Muscle of leg (tissue), 11 donors: ENCODE data around the gene EVI5. TPM values are rescaled to one million over a fixed set of nuclear protein-coding genes. Genes with fewer than 3 reads are reported as not detected.

Experiments
- DNase-seq: peaks from one replicate; pipeline ENCODE4 v3.0.0; 2013
- H3K27ac ChIP-seq: one replicate; pipeline ENCODE4 v1.5.1; 2013; ENCODE audit warnings: mild to moderate bottlenecking, low read length, control low read depth
- H3K27me3 ChIP-seq: one replicate; pipeline ENCODE4 v1.6.1; 2013; ENCODE audit warnings: low read length; ENCODE audit not compliant: control insufficient read depth, insufficient read depth
- H3K36me3 ChIP-seq: one replicate; pipeline ENCODE4 v1.6.1; 2013; ENCODE audit warnings: low read length; ENCODE audit not compliant: control insufficient read depth, insufficient read depth
- H3K4me1 ChIP-seq: one replicate; pipeline ENCODE4 v1.6.1; 2013; ENCODE audit warnings: low read length; ENCODE audit not compliant: control insufficient read depth, insufficient read depth
- H3K4me3 ChIP-seq: one replicate; pipeline ENCODE4 v1.5.1; 2013; ENCODE audit warnings: low read length, control low read depth
- H3K9me3 ChIP-seq: replicated peaks from 2 replicates; pipeline ENCODE4 v1.6.1; 2013; ENCODE audit warnings: low read depth, low read length; ENCODE audit not compliant: control insufficient read depth
- WGBS: methylation state at CpG from one replicate; pipeline ENCODE4 v1.1.5; 2013; ENCODE audit warnings: missing lambda C conversion rate; ENCODE audit not compliant: insufficient coverage; 5-methylcytosine and 5-hydroxymethylcytosine counted together
- polyA plus RNA-seq, 8 donors: library from polyadenylated mRNA; unstranded; fragments of 120-200 nt; gene quantifications; one replicate each; pipeline versions ENCODE4 v1.2.1 to v1.2.3, GENCODE V29; 2013; ENCODE audit warnings: inconsistent platforms in 1 of 8, low replicate concordance in 1 of 8; ENCODE audit not compliant: insufficient read length in 8 of 8, insufficient read depth in 1 of 8
- total RNA-seq: library from RNA; stranded (reverse); fragments of 120-200 nt; gene quantifications from one replicate; pipeline ENCODE4 v1.2.4, GENCODE V29; 2013

EVI5 gene
- total and polyA plus RNA-seq, 9 donors, result 9.3 to 31.7 (median 13.6) TPM

DNA sequence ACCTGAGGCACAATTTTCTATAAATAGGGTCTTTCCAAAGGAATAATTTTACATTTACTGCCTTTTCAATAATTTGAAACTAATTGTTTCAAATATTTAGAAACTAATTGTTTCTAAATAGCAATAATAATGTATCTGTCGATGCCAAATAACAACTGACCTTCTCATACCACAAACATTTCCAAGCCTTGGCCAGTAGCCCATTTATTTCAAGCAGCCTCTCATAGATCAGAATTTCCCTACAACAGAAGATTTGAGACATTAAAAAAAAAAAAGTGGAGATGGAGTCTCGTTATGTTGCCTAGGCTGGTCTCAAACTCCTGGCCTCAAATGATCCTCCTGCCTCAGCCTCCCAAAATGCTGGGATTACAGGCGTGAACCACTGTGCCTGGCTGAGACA is 296.1 kb downstream of the EVI5 start:
- Histone ChIP-seq H3K27me3 (peaks cover 55% of the 10 kb centered on the region), H3K27ac (no peak overlapping the region), H3K4me3 (no peak overlapping the region), H3K9me3 (no peaks in the 10 kb centered on the region), H3K4me1 (peaks cover 26% of the 10 kb centered on the region), H3K36me3 (no peaks in the 10 kb centered on the region)
- DNase-seq, result no peak
- WGBS, result no CpG with 5 or more reads among the region's 3 CpGs

DNA sequence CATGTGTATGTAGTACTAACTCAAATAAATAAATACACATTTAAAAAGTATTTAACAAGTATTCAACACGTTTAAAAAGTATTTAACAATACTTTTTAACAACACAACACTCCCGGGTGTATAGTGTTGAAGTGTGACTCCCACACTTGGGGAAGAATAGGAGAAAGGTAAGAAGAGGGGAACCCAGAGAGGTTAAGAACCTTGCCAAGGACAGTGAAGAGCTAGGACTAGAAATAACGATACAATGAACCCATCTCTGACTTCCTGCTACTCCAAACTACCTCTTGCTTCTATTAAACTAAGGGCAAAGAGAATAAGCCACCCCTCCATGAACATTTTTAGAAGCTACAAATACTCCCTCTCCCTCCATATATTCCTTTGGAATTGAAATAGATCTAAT is 296.5 kb downstream of the EVI5 start:
- WGBS, result no CpG with 5 or more reads among the region's 3 CpGs
- no peak for DNase-seq
- Histone ChIP-seq H3K4me1 (peaks cover 31% of the 10 kb centered on the region), H3K9me3 (no peaks in the 10 kb centered on the region), H3K27ac (no peak overlapping the region), H3K4me3 (no peak overlapping the region), H3K27me3 (peaks cover 59% of the 10 kb centered on the region), H3K36me3 (no peaks in the 10 kb centered on the region)

DNA sequence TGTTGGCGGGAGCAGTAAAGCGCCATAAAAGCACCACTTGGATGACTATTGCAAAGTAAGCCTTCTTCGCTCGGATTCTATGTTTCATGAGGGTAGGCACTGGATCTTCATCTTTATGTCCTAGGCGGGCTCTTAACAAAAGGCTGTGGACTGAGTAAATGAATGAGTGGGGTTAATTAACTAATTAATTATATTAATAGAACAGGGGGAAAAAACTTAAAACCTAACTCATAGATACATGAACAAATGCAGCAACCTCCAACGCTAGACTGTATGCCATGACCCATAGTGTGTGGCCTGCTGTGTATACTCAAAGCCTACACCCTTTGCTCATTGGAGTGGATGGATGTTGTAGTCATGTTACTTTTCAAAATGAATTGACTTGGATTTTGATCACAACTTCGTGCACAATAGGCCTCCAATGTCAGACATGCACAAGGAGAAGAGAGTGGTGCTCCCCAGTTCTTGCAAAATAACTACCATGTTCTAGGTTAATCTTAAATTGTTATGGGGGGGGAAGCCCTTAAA is 297.8 kb downstream of the EVI5 start:
- H3K27ac ChIP-seq, result no peak overlapping the region
- no peaks in the 10 kb centered on the region for H3K36me3 ChIP-seq
- 23% methylated on average over 2 of the region's 7 CpGs for WGBS
- no peak overlapping the region for H3K4me3 ChIP-seq
- no peak for DNase-seq
- peaks cover 72% of the 10 kb centered on the region for H3K27me3 ChIP-seq
- peaks cover 43% of the 10 kb centered on the region for H3K4me1 ChIP-seq
- no peaks in the 10 kb centered on the region for H3K9me3 ChIP-seq

DNA sequence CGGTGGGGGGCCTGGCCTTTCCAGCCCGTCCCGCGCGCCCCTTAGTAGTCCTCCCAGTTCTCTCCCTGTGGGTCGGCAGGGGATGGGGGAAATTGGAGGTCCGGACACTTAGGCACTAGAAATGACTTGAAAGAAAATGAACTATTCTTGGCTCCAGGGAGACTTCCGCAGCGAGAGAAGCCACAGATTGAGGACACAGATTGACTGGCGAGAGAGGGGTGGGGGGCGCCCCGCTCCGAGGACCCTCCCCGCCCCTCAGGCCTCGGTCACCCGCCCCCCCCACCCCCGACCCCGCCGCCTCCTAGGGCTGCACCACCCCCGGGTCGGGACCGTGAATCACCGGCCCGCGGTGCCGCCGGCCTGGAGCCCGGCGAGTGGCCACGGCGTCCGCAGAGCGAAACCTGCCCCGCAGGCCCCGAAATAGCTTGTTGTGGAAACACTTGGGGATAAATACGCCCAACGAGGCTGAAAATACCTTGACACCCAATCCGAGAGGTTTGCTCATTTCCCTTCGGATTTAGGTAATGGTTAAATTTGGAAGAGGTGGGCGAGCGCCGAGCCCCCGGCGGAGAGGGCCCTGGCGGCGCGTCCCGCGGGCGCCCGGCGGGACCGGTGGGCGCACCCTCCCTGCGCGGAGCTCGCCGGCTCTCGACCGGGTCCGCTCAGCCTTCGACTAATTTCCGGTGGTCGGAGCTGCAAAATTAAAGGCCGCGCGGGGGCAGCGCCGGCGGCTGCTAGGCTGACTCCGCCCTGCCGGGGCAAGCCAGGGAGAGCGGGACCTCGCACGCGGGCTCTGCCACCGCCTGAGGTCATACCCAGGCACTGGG is 298.4 kb downstream of the EVI5 start, which contains the start of gene GFI1:
GFI1 (minus strand) TSS at position 675 of the 827 bp plus-strand sequence. CDS start 3,438 bp downstream, outside the sequence.
- WGBS, result 2% methylated on average over 64 of the region's 77 CpGs
- H3K36me3 ChIP-seq, result no peaks in the 10 kb centered on the region
- H3K9me3 ChIP-seq, result no peaks in the 10 kb centered on the region
- peak; percentile 29 for DNase-seq
- H3K27ac ChIP-seq, result no peak within 1 kb of the TSS
- peak within 1 kb of the TSS; percentile 41 for H3K4me3 ChIP-seq
- H3K4me1 ChIP-seq, result peaks cover 50% of the 10 kb centered on the region
- peaks cover 77% of the 10 kb centered on the region for H3K27me3 ChIP-seq

DNA sequence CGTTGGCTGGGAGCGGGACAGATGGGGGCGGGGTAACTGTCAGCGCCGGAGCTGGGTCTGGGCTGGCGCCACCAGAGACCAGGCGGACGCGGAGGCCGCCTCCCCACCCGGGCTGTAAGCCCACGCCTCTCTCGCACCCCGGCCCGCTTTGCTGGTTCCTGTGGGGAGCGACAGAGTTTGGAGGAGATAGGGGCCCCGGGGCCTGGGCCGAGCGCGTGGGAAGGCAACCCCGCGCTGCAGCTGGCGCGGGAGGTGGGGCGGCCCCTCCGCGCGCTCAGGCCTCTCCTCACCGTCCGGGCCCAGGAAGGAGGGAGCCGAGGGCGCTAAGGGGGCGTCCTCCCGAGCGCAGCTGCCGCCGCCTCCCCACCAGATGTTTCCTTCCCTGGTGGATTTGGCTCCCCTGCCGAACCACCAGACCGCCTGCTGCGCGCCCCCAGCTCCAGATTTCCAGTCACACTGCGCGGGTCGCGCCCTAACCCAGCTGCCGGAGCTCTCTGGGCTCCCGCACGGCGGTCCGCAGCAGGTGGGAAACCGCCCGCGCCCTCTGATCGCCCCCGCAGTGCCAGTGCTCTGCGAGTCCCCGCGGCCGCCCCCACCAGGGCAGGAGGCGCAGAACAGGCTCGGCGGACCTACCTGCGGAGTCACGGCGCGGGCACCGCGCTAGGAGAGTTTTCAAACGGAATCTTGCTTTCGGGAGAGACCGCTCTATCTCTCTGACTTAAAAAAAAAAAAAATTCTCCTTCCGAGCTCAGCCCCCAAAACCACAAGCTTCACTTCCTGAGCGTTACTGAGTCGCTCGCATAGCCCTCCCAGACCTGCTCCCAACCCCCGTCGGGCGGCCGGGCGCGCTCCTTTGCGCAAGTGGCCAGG is 299.3 kb downstream of the EVI5 start:
- H3K27me3 ChIP-seq, result peaks cover 86% of the 10 kb centered on the region
- under 1% methylated on average over 67 of the region's 82 CpGs for WGBS
- no peak overlapping the region for H3K27ac ChIP-seq
- H3K9me3 ChIP-seq, result no peaks in the 10 kb centered on the region
- peak overlapping the region; percentile 41 for H3K4me3 ChIP-seq
- H3K4me1 ChIP-seq, result peaks cover 58% of the 10 kb centered on the region
- peak; percentile 33 for DNase-seq
- no peaks in the 10 kb centered on the region for H3K36me3 ChIP-seq

DNA sequence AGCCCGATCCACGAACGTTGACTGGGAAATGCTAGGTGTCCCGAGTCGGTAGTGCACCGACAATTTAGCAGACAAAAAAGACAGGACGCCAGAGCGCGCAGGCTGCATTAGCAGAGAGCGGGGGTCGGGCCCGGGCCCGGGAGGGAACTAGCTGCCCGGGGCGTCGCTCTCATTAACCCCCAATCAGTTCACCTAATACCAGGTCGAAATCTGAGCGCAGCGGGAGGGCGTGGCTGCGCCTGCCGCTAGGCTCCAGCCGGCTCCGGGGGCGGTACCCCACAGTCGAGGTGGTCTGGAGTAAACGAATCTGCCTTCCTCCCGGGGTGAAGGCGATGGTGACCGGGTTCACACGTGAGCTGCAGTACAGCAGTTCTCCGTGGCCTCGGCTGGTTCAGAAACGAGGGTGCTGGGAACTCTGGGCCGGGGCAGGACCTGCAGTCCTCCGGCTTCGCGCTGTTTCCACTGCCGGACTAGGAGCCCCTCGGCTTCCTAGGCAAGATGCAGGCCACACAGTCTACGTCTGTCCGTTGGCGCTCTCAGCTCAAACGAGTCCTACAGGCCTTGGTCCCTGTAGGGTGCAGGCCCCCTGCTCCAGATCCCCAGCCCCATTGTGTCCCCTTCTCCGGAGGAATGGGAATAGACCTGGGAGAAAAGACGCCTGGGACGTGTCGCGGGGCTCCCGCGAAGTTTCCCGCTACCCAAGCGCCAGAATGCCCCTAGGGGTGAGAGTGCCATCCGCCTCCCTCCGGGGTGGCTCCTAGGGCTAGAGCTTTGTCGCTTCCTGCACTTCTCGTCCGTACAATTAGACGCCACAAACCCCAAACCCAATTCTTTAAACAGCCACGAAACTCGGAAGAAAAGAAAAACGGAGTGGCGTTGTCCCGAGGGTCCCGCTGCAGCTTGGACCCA is 300.2 kb downstream of the EVI5 start:
- under 1% methylated on average over 62 of the region's 65 CpGs for WGBS

DNA sequence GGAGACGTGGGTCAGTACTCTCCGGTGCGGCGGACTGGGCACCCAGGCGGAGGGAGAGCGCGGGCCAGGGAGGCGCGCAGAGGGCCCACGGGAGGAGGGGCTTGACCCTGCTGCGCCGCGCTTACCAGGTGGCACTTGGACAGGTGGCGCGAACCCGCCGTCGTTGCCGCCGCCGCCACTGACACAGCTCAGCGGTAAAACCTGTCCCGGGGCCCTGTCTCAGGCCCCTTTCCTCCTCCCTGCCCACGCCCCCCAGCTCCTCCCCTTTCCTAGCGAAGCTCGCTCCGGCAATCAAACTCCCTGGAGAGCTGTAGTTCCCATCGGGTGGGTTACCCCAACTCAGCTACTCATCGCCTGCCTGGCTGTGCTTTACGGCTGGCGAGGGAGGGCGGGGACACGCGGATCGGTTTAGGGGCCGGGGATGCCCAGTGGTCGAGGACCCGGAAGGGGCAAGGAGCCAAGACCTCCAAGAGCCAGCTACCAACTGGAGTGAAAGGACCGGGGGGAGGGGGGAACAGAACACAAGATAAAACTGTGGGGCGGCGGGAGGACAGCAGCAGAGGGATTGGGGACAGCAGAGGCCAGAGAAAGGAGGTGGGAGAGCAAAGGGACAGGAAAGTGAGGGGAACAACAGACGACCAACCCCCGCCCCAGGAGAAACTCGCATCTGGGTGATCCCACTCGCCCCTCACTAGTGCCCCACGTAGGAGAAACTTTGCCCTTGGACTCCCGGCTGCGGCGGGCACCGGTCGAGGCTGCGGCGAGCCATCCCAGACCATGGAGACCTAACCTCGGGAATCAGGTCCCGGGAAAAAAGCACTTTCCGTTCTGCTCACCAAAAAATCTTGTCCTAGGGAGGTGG is 301.1 kb downstream of the EVI5 start:
- H3K27me3 ChIP-seq, result peaks cover 94% of the 10 kb centered on the region
- WGBS, result under 1% methylated on average over 56 of the region's 56 CpGs
- peaks cover 62% of the 10 kb centered on the region for H3K4me1 ChIP-seq
- H3K27ac ChIP-seq, result no peak overlapping the region
- H3K36me3 ChIP-seq, result no peaks in the 10 kb centered on the region
- H3K4me3 ChIP-seq, result peak overlapping the region; percentile 41
- H3K9me3 ChIP-seq, result no peaks in the 10 kb centered on the region
- DNase-seq, result no peak

More for the DNA sequence above, 300.2 kb downstream of the EVI5 start:
- Histone ChIP-seq H3K4me1 (peaks cover 62% of the 10 kb centered on the region), H3K27me3 (peaks cover 94% of the 10 kb centered on the region), H3K27ac (no peak overlapping the region), H3K9me3 (no peaks in the 10 kb centered on the region), H3K36me3 (no peaks in the 10 kb centered on the region), H3K4me3 (peak overlapping the region; percentile 41)
- DNase-seq, result peak; percentile 22

DNA sequence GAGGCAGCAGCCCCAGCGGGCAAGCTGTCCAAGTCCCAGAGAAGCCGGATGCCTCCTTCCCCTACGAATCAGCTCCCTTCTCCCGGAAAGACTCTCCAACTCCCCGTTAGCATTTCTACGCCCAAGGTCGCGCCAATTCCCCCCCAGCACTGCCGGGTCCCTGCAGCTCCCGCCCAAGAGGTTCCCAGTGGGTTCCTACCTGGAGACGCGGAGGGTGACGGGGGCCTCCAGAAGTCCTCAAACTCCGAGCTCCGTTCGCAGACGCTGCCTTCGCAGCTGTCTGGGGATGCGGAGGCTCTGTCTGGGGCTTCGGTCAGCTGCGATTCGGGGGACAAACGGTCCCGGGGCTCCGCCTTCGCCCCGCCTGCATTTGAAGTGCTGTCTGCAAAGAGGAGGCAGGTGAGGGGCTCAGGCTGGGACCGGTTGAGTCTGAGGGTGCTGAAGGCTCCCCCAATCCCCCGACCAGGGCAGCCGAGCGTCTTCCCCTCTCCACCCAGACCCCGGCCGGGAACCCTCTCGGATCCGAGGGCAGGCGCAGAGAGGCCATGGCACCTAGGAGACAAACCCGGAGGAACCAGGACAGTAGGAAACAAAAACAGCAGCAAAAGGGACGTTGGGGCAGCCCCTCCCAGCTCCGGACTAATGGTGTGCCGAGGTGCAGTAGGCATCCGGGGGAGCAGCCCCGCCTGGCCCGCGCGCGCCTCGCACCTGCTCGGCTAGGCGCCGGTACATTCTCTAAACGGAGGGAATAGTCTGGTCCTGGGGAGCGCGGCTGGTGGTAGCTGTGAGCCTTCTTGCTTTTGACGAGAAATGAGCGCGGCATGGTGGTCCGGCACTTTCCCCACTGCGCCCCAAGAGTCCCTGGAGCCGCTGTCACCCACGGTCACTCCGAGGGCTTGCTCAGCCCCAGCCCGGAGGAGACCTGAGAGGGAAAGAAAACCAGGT is 302.0 kb downstream of the EVI5 start:
- Histone ChIP-seq H3K4me3 (peak overlapping the region; percentile 25), H3K27me3 (peaks cover 98% of the 10 kb centered on the region), H3K27ac (no peak overlapping the region), H3K36me3 (no peaks in the 10 kb centered on the region), H3K9me3 (no peaks in the 10 kb centered on the region), H3K4me1 (peaks cover 62% of the 10 kb centered on the region)
- under 1% methylated on average over 47 of the region's 62 CpGs for WGBS
- no peak for DNase-seq
